HG02798 (cell line): ENCODE measurements around the gene FYB1.
A peak's percentile ranks its signal among the peaks of the same experiment; 100 is the strongest.

Experiments used
- ATAC-seq: cut with Tn5 transposase; IDR thresholded peaks from one replicate; pipeline ENCODE4 v1.9.1; 2021; ENCODE audit warnings: mild to moderate bottlenecking; ENCODE audit not compliant: unreplicated experiment, poor library complexity

FYB1 gene

DNA sequence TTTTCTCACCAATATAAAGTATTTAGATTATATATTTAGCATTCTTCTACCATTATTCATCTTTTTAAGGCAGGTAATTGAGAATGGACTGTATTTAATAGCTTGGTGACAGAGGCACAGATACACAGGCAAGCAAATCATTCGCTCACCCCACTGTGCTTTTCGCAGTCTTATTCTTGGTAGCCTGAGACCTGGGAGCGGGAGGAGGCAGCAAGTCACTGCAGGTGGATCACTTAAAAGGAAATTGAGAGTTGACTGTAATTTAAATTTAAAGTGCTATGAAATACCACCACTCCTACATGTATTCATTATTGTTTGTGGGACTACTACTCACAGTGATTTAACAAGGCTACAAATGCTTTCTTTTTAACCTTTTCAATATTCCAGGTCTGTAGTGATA, 154.9 kb downstream of the FYB1 start:
- no peak for ATAC-seq

DNA sequence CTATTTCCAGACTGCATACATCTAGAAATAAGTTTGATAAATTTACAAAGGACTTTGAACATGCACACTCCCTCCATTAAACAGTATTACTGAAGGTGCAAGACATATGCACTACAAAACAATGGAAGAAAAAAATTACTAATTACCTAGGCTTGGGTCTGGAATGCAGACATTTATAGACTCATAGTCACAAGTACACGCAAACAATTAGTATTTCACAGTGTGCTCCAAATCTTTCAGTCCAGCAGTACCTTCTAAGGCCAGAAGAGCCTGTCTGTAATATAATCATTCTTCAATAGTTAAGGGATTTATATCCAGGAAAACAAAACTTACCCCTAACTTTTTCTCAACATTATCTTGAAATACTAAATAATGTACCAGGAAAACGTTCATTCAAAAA, 156.3 kb downstream of the FYB1 start:
- no peak for ATAC-seq

DNA sequence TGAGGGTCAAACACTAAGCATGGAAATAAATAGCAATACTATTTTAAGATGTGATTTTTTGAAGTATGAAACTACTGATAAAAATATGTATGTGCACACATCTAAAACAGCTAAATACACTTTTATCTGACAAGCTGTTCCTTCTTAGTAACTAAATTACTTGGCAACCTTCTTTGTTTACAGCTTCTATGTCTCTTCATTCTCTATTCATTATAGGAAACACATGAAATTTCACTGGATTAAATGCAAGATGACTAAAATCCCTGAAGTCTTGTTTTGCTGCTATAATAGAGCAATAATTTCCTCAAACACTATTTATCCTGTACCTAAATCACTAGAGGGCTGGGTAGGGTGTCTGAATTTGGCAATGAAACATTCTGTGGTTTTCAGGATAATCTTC, 156.8 kb downstream of the FYB1 start:
- no peak for ATAC-seq

DNA sequence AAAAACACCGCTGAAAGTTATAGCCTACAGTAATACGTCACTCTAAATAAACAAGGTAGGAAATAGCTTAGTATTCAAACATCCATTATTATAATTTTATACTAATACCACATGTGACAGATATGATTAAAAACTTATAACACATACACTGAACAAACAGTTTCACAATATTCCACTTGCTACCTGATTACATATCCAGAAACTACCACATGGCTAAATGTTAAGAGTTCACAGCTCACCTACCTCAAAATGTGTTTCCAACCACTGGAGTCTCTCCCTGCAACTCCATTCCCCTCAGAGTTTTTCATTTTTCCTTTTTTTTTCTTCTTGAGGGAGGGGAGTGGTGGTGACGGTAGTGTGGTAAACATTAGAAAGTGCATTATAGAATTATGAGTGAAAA, 157.3 kb downstream of the FYB1 start:
- ATAC-seq = no peak

DNA sequence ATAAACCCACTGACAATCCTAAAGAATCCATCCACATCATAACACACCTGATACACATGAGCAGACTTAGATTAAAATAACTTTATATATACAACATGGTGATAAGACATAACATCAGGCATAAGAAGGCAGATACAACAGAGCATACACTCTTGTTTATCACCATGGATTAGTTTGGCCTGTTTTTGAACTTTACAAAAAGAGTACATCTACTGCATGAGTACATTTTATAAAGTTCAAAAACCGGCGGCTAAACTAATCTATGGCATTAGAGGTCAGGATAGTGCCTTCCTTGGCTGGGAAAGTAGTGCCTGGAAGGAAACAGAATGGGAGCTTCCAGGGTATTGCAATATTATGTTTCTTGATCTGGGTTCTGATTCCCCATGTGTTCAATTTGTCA, 160.3 kb downstream of the FYB1 start:
- no peak for ATAC-seq

DNA sequence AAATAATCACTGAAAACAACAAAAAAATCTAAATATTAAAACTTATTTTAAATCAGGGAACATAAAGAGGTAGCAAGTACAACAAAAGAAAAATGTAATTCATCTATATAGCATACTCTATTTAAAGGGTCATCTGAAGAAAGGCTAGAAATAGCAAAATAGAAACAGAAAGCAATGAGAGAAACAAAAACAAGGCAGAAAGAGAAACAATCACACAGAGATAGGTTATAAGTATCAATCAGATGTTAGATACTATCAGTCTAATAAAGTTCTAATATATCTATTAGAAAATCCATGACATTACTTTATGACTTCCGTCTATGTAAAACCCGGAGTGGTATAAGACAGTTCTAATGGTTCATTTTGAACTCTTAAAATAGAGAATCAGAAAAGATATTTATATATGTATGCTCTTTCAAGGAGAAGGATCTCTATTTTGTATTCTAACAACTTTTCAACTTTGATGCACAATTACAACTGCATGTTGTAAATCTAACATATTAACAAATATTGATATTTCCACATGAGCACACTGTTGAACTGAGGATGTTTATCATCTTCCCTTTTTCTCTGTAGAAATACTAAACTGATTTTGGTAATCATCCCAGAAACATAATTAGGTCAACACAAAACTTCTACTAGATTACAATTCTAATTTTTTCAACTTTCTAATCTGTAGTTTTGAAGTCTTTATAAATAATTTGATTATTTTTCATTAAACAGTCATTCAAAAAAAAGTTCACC, 161.0 kb downstream of the FYB1 start:
- ATAC-seq = peak; percentile 91

DNA sequence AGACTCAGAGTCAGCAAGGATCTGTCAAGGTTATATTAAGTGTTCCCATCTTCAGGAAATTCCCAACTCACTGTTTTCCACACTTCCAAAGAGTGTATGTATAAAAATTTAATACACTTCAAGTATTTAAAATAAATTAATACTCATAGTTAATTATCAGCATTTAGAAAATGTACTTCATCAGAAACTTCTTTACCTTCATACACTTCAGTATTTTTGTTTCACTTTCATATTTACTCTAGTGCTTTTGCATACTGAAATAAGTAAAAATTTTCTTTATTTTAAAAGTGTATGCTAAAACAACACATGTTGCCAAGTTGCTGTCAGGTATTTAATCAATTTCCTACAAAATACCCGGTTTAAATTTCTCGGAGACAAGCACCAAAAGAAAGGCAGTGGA, 161.6 kb downstream of the FYB1 start:
- ATAC-seq = peak; percentile 52

DNA sequence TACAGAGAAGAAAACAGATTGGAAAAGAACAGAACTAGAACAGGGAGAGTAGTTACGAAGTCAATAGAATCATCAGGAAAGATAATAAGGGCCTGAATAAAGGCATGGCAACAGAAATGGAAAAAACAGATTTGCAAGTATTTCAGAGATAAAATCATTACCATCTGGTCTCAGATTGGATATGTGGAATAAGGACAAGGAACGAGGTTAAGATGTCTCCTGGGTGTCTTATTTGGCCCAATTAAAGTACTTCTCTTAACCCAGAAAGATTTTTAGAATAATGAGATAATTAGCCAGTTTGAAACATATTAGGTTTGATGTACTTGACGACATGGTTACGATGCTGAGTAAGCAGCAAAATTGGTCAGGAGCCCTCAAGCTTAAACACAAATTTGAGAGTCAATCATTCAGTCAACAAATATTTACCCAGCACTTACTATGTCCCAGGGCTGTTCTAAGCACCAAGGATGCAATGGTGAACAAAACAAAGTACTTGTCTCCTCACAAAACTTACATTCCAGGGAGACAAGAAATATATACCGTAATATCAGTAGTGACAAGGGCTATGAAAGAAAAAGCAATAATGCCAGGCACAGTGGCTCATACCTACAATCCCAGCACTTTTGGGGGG, 163.5 kb downstream of the FYB1 start:
- no peak for ATAC-seq
